ENCODE data around the gene GABBR1. TPM values are rescaled to one million over a fixed set of nuclear protein-coding genes. Genes with fewer than 3 reads are reported as not detected.

GABBR1 gene
- polyA plus RNA-seq, 1 of the 3 experiments (the other 2 are of a cell fraction): 26.8 TPM

- ChIA-PET POLR2A (no interaction called here), CTCF (interaction anchor here (1.2 to 9.1 kb wide), 4 partner anchors 14 to 39 kb away, joined by 4 to 120 read pairs (median 6); no protein-coding TSS in a partner anchor)
- no peak for DNase-seq
- WGBS (ENCODE audit: low lambda C conversion rate): 13% methylated on average over 8 of the region's 8 CpGs
- TF ChIP-seq IRF3 (IDR thresholded peaks at IDR 0.05; ENCODE audit: low read depth, low read length) (no peak), EZH2phosphoT487 (IDR thresholded peaks at IDR 0.05; ENCODE audit: borderline replicate concordance, low read depth) (no peak), REST (IDR thresholded peaks at IDR 0.05; ENCODE audit: low read depth, low read length) (no peak), ZBTB33 (IDR thresholded peaks at IDR 0.05; ENCODE audit: borderline replicate concordance, low read depth) (no peak), PBX3 (IDR thresholded peaks at IDR 0.05) (no peak), CHD2 (IDR thresholded peaks at IDR 0.05; ENCODE audit: low read length, partially characterized antibody) (no peak), GATA2 (CRISPR knock-in tag; IDR thresholded peaks at IDR 0.05) (no peak), TEAD4 (IDR thresholded peaks at IDR 0.05; ENCODE audit: borderline replicate concordance, insufficient read depth) (no peak), EP300 (IDR thresholded peaks at IDR 0.05; ENCODE audit: borderline replicate concordance in 1 of 2, low read depth in 1 of 2, low read length in 1 of 2) (no peak), TCF12 (IDR thresholded peaks at IDR 0.05) (no peak)
- no peaks in the 10 kb centered on the region for H3K36me3 ChIP-seq (replicated peaks in 1 of 2; ENCODE audit: control insufficient read depth in 1 of 2, insufficient read depth in 2 of 2, low read length in 1 of 2)
- H3K9ac ChIP-seq: no peak overlapping the region
- peaks cover 11% of the 10 kb centered on the region; the same call in 1 of the 2 replicates for H3K27me3 ChIP-seq (ENCODE audit: insufficient read depth)
- no peaks in the 10 kb centered on the region for H3K9me3 ChIP-seq
- H3K79me2 ChIP-seq (ENCODE audit: insufficient read depth): no peaks in the 10 kb centered on the region
- H3K4me2 ChIP-seq: no peak overlapping the region
- no peaks in the 10 kb centered on the region for H3F3A ChIP-seq (replicated peaks; ENCODE audit: insufficient read depth)
- H2AFZ ChIP-seq (ENCODE audit: low read depth): no peak overlapping the region
- H3K9me2 ChIP-seq: no peaks in the 10 kb centered on the region
- H3K4me3 ChIP-seq (ENCODE audit: low read depth in 2 of 2, low read length in 1 of 2): no peak overlapping the region
- H4K20me1 ChIP-seq (ENCODE audit: insufficient read depth): no peaks in the 10 kb centered on the region
- H3K4me1 ChIP-seq (ENCODE audit: control insufficient read depth in 1 of 2, insufficient read depth in 2 of 2, low read depth in 1 of 2, low read length in 1 of 2): no peaks in the 10 kb centered on the region
- no peak overlapping the region for H3K27ac ChIP-seq (ENCODE audit: low read depth in 2 of 2, low read length in 1 of 2)
Measured at GRCh38 chr6:29665942-29666825, 33.2 kb upstream of the GABBR1 start.
